Renal cortex interstitium (tissue), 11 donors: ENCODE results near the gene RILPL2. TPM values are rescaled to one million over a fixed set of nuclear protein-coding genes. Genes with fewer than 3 reads are reported as not detected.
"Not testable (repeated sequence)": the region's sequence is repeated elsewhere in the genome, so short reads cannot be mapped to it uniquely, and the experiment has no call there.

Experiments used
- DNase-seq, 11 donors: peaks; one replicate each; pipeline ENCODE4 v3.0.0-alpha.2; 2013; ENCODE audit warnings: low read depth in 9 of 11, low spot score in 4 of 11; ENCODE audit errors: extremely low read depth in 1 of 11
- polyA plus RNA-seq, 3 donors: library from polyadenylated mRNA; unstranded; fragments of 120-200 nt; gene quantifications; one replicate each; pipeline ENCODE4 v1.2.1, GENCODE V29; 2013; ENCODE audit not compliant: insufficient read length in 3 of 3

Gene RILPL2
- polyA plus RNA-seq, 3 donors = 5.2 to 5.6 (median 5.4) TPM

GRCh38 chr12:123390498-123391426 is 45.7 kb downstream of the RILPL2 start:
- no peak for DNase-seq

DNA sequence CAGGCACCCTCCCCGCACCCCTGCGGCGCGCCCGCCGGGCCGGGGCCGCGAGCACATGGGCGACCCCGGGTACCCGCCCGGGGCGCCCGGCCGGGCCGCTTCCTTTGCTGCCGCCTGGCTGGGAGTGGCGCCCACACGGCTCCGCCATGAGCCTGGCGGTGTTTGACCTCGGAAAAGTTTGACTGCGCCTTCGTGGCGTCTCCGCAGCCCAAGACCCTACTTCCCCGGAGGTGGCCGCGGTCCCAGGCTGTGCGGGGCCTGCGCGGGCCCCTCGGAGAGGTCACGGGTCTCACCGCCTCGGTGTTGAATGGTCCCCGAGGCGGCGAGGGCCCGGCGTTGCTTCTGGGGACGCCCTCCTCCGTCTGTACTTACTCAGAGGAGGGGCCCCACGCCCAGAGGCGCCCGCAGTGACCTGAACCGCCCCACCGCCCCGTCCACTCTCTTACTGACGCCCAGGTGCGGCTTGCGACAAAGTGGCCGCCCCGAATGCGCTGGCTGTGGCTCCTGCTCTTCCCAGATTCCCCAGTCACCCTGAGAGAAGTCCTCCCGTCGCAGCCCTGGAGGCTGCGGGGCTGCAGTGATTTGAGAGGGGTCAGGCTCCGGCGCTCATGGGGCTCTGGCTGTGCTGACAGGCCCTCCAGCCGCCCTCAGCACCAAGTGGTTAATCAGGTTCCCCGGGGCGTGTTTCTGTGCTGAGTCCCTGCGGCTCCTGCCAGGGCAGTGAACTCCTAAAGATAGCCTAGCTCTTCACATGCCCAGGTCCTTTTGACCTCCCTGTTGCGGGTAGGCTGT is 46.7 kb downstream of the RILPL2 start:
- no peak for DNase-seq

DNA sequence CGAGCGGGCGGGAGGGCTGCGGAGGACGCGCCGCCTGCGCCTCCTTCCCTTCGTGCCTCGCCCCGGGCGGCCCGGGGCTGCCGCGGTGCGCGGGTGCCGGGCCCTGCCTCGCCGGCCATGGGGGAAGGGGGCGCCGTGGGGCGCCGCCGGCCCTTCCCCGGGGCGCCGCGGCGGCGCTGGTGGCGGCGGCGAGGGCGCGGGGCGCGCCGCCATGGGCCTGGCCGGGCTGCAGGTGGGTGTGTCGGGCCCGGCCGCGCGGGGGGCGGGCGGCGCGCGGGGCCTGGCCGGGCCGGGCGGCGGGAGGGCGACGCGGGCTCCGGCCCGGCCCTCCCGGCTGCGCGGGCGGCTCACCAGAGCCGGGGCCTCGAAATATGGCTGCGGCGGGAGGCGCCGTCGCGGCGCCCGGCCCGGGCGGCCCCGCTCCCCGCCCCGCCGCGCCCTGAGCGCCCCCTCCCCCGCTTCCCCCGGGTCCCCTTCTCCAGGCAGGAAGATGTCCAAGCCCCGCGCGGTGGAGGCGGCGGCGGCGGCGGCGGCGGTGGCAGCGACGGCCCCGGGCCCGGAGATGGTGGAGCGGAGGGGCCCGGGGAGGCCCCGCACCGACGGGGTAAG is 47.4 kb downstream of the RILPL2 start:
- DNase-seq = no peak

GRCh38 chr12:123388177-123388950 is 48.1 kb downstream of the RILPL2 start:
- DNase-seq = peak in 9 of 11 donors; percentile 40 to 77 (median 71)

DNA sequence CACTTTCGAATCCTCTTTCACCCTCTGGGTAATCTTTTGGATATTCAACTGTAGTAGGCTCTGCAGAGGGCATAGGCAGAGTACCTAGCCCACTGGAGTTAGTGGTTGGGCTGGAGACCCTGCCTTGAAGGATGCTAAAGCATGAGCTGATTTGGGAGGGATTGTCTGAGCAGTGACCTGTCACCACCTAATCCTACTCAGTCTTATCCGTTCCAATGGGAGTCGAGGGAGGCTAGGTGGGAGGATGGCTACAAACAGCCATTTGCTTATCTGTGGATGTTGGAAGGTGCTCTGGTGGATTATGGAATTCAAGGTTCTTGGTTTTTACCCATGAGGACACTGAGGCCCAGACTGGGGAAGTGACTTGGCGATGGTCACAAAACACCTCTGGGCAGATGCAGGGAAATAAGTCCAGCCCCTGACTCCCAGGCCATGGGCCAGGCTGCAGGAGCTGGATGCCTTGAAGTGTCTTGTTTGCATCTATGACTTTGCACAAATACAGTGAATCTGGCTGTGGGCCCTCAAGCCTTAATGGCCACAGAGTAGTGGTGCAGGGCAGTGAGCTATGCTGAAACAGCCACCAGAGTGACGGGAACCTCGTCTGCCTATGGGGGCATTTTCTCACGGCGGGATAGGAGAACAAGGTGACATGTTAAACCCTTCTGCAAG is 48.8 kb downstream of the RILPL2 start:
- no peak for DNase-seq

DNA sequence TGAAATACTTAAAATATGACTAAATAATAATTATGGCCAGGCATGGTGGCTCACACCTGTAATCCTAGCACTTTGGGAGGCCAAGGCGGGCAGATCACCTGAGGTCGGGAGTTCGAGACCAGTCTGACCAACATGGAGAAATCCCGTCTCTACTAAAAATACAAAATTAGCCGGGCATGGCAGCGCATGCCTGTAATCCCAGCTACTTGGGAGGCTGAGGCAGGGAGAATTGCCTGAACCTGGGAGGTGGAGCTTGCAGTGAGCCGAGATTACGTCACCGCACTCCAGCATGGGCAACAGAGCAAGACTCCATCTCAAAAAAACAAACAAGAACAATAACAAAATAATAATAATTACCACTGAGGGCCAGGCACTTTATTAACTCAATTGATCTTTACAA is 50.9 kb downstream of the RILPL2 start:
- not testable (repeated sequence) for DNase-seq

DNA sequence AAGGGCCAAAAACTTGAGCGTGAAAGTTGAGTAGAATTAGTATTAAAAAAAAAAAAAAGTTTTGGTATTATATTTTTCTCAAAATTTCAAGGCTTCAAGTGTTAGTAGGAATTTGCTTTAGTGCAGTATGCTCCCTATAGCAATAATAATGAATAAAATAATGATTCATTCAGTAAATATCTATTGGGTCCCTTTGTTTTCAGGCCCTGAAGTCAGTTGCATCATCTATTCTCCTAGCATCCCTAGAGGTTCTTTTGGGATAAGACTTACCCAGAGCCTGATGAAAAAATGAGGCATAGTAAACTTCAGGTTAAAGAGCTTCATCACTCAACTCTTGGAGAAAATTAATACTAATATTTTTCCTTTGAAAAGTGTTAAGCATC is 51.5 kb downstream of the RILPL2 start:
- DNase-seq = no peak

DNA sequence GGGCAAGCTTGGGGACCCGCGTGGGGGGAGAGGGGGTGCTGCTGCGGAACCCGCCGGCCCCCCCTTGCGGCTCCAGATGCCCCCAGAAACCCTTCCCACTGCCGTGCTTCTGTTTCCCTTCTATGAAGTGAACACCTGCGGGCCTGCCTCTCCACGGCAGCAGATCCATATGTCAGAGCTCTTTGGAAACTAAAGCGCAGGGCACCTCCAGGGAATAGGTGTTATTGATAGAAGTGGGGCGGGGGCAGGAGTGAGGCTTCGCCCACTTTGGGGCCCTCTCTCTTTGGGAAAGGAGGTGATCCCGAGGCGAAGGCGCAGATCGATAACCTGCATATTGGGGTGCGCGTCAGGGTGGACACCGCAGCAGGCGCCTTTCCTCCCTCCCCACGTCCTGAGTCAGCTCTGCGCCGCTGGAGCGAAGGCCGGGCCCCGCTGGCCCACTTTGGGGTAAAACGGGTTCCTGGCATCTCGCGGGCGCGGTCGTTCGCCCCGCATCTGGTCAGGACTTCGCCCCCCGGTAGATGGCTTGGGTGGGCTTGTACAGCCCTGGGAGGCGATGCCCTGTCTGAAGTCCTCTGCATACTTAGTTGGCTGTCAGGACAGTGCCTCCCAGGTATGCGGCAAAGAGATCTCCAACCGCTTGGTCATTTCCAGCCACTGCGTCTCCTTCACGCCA is 52.0 kb downstream of the RILPL2 start:
- DNase-seq = no peak

DNA sequence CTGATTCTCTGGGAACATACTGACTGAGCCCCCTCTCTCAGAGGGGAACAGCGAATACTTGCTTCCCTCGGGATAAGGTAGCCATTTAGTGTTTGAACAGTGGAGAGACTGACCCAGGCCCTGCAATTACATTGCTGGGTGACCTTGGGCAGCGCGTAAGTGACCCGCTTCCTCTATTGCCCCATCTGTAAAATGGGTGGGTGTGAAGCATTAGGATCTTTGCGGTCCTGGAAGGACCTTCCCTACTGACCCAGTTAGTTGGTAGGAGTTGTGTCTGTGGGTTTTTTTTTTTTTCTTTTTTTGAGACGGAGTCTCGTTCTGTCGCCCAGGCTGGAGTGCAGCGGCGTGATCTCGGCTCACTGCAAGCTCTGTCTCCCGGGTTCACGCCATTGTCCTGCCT is 53.8 kb downstream of the RILPL2 start:
- DNase-seq = no peak

DNA sequence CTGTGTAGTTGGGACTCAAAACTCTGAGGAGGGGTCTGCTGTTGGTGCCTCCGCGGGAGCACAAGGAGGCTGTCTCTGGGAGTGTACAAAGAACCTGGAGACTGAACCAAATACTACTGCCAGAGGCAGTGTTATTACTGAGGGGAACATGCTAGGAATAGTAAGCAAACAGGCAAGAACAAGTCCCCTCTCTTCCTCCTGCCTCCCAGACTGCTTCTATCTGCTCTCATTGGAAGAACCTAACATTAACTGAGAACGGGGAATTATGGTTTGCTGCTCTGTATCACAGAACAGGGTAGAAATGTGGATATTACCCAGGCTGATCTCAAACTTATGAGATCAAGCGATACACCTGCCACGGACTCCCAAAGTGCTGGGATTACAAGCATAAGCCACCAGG is 57.1 kb downstream of the RILPL2 start:
- DNase-seq = no peak

- DNase-seq = not testable (repeated sequence)
Observed at GRCh38 chr12:123372415-123372814, 64.1 kb downstream of the RILPL2 start.

DNA sequence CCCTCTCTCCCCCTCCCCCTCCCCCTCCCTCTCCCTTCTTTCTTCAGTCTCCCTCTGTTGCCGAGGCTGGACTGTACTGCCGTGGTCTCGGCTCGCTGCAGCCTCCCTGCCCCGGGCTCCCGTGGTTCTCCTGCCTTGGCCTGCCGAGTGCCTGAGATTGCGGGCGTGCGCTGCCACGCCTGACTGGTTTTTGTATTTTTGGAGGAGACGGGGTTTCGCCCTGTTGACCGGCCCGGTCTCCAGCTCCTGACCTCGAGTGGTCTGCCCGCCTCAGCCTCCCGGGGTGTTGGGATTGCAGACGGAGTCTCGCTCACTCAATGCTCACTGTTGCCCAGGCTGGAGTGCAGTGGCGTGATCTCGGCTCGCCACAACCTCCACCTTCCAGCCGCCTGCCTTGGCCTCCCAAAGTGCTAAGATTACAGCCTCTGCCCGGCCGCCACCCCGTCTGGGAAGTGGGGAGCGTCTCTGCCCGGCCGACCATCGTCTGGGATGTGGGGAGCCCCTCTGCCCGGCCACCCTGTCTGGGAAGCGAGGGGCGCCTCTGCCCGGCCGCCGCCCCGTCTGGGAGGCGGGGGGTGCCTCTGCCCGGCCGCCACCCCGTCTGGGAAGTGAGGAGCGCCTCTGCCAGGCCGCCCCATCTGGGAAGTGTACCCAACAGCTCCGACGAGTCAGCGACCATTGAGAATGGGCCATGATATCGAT is 64.7 kb downstream of the RILPL2 start:
- not testable (repeated sequence) for DNase-seq

DNA sequence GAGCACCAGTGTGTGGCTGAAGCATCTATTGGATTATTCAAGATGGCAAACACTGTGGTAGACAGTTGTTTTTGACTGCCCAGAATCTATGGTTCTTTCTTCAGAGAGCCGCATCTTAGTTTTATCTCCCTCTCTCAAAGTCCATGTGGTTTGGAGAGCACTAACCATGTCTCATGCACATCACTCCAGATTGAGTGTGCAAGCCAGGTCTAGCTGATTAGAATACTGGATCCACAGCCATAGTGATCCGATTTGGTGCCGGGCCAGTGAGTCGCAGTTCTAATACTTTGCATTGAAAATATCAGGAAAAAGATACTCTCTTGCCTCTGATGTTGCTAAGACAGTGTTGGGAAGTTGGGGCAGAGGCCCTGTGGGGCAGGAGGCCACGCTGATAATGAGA is 67.3 kb downstream of the RILPL2 start:
- no peak for DNase-seq

DNA sequence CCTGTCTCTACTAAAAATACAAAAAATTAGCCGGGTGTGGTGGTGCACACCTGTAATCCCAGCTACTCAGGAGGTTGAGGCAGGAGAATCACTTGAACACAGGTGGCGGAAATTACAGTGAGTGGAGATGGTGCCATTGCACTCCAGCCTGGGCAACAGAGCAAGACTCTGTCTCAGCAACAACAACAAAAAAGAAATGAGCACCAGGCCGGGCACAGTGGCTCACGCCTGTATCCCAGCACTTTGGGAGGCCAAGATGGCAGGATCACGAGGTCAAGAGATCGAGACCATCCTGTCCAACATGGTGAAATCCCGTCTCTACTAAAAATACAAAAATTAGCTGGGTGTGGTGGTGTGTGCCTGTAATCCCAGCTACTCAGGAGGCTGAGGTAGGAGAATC is 68.1 kb downstream of the RILPL2 start:
- not testable (repeated sequence) for DNase-seq

GRCh38 chr12:123367511-123367910 is 69.0 kb downstream of the RILPL2 start:
- DNase-seq = no peak
